Stimulated activated CD4-positive, alpha-beta T cell treated with anti-CD3 and anti-CD28 coated beads, Interleukin-12 subunit alpha, Interleukin-12 subunit beta, amount 100 ng/mL, for 4 hours (primary cell): ENCODE data around the gene TRIM26.

ENCODE experiments used
- DNase-seq: peaks from one replicate; pipeline ENCODE4 v3.0.0-alpha.2; 2020

Gene TRIM26

GRCh38 chr6:30207619-30208295, 5.4 kb downstream of the TRIM26 start:
- DNase-seq = no peak

DNA sequence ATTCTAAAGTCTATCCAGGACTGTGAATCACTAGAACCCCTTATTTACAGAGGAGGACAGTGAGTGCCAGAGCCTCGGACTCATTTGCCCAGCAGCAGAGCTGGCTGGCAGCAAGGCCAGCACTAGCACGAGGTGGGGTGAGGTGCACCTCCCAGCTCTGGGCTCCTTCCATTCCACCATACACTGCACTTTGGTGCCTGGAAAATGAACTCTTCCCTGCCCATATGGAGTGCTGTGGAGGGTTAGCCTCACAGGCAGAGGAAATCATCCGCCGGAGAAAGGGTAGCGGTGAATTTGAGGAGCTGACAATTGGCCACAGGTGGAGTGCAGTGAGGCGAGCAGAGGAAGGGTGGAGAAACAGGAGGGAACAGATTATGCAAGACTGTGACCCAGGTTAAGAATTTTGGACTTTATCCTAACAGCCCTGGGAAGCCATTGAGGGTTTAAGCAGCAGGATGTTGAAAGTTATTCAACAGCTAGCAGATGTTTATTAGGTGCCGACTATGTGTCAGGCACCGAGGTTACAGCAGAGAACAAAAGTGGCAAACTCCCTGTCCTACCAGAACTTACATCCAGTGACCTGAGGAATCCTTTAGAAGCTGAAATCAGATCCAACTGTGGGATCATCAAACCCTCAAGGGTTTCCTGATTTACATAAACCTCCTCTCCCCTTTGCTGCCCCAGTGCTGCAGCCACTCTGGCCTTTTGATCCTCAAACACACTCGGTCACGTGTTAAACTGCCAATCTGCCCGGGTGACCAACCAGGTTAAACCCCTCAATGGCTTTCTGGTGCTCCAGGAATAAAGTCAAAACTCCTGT, 6.2 kb downstream of the TRIM26 start:
- DNase-seq = no peak

- no peak for DNase-seq
Observed at GRCh38 chr6:30206152-30206551, 7.1 kb downstream of the TRIM26 start.

GRCh38 chr6:30204116-30204515, 9.1 kb downstream of the TRIM26 start:
- DNase-seq = no peak

GRCh38 chr6:30202366-30202765, 10.8 kb downstream of the TRIM26 start:
- no peak for DNase-seq

GRCh38 chr6:30200551-30201281, 12.5 kb downstream of the TRIM26 start:
- DNase-seq = no peak

- DNase-seq = no peak
Observed at GRCh38 chr6:30198166-30199084, 14.8 kb downstream of the TRIM26 start.

DNA sequence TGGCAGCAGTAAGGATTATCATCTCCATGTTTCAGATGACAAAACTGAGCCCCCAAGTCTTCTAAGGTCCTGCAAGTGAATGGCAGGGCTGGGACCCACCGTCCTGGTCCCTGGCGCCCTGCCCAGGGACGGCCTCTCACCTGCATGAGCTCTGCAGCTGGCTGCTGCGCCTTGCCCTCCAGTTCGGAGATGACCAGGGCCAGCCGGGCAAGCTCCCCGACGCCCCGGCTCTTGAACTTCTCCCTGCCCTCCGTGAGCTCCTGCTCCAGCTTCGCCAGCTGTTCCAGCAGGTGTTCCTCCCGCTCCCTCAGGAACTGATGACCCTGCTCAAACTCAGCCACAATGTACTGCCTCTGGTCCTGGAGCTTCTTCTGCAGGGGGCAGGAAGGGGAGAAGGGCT, 16.8 kb downstream of the TRIM26 start:
- DNase-seq = no peak

- no peak for DNase-seq
Observed at GRCh38 chr6:30195951-30196350, 17.3 kb downstream of the TRIM26 start.

- DNase-seq = no peak
Observed at GRCh38 chr6:30194797-30195690, 18.2 kb downstream of the TRIM26 start.

- no peak for DNase-seq
Observed at GRCh38 chr6:30192076-30192475, 21.1 kb downstream of the TRIM26 start.

DNA sequence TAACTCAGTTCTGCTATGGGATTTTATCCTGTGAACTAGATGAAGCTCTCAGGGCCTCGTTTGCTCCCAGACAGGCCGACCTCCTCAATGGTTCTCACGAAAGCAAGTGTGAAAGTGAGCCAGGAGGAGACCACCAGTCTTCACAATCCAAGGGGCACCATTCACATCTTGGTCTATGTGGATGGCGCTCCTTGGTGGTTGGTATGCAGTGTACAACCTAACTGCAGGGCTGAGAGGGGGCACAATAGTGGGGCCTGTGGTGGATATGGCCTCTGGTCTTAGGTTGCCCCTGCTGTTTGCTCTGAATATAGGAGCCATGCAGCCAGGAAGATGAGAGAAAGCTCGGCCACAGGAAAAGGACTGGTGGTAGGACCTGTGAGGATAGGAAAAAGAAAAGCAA, 24.7 kb downstream of the TRIM26 start:
- no peak for DNase-seq

- DNase-seq = no peak
Observed at GRCh38 chr6:30185846-30186484, 27.2 kb downstream of the TRIM26 start.

GRCh38 chr6:30184417-30185031, 28.7 kb downstream of the TRIM26 start:
- DNase-seq = no peak

DNA sequence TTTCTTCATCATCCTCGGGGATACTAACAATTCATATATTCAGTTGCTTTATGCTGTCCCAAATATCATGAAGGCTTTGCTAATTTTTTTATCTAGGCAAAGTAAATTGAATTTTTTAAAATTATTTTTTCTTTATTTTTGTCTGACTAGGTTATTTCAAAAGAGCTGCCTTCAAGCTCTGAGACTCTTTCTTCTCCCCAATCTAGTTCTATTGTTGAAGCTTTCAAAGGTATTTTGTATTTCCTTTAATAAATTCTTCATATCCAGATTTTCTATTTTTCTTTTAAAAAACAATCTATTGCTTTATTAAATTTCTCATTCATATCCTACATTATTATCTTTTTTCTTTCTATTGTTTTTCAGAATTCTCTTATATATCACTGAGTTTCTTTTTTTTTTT, 33.1 kb downstream of the TRIM26 start:
- no peak for DNase-seq

- DNase-seq = no peak
Observed at GRCh38 chr6:30178837-30179236, 34.4 kb downstream of the TRIM26 start.

- no peak for DNase-seq
Observed at GRCh38 chr6:30175765-30176164, 37.4 kb downstream of the TRIM26 start.

DNA sequence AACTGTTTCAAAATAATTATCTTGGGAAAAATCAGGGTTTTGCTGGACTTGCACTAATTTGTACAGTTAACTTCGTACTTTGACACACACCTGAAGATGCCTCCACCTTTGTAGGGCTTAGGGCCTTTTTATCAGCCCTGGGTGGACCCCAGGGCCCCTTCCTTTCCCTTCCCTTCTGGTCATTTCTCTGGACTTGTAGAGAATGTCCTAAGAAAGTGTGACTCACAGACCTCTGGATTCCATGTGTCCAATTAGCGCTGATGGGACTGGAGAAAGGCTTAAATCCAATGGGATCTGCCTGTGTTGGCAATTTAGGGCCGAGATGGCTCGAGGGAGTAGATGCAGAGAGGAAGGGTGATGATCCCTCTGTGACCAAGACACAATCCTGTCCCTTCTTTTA, 40.5 kb downstream of the TRIM26 start:
- no peak for DNase-seq

DNA sequence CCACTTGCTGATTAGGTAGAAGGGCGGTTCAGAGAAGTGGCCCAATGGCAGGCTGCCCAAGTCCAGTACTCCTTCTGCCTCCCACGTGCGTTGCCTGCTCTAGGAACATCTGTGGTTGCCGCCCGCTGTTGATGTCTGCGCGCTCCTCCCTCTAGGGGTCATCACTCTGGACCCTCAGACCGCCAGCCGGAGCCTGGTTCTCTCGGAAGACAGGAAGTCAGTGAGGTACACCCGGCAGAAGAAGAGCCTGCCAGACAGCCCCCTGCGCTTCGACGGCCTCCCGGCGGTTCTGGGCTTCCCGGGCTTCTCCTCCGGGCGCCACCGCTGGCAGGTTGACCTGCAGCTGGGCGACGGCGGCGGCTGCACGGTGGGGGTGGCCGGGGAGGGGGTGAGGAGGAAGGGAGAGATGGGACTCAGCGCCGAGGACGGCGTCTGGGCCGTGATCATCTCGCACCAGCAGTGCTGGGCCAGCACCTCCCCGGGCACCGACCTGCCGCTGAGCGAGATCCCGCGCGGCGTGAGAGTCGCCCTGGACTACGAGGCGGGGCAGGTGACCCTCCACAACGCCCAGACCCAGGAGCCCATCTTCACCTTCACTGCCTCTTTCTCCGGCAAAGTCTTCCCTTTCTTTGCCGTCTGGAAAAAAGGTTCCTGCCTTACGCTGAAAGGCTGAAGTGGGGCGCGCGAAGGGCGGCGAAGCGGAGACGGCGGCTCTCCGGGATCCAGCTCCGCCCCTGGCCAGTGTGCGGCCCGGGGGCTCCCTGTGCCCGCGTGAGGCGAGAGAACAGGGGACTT, 41.3 kb downstream of the TRIM26 start:
- DNase-seq = no peak
